ENCODE measurements around the gene CKM. TPM values are rescaled to one million over a fixed set of nuclear protein-coding genes. Genes with fewer than 3 reads are reported as not detected.

Gene CKM
- total RNA-seq, 1 experiment from 2014 or later, result not detected

DNA sequence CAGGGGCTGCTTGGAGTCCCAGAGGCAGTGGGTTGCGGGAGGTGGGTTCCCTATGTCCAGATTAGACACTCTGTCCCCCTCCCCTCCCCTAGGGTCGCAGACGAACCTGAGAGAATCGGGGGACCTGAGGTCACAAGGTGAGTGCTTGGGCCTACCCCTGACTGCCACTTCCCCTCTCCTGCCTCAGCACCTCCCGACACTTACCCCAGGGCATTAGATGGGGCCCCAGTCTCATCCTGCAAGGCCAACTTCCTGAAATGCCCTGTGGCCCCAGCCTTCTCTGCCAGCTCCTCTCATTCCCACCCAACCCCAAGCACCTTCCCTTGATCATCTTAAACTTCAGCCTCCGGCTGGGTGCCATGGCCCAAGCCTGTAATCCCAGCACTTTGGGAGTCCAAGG is 23.0 kb downstream of the CKM start:
- H3K9me3 Mint-ChIP-seq (ENCODE audit: unreplicated experiment), result no peaks in the 10 kb centered on the region
- TF ChIP-seq, protein P1, sequence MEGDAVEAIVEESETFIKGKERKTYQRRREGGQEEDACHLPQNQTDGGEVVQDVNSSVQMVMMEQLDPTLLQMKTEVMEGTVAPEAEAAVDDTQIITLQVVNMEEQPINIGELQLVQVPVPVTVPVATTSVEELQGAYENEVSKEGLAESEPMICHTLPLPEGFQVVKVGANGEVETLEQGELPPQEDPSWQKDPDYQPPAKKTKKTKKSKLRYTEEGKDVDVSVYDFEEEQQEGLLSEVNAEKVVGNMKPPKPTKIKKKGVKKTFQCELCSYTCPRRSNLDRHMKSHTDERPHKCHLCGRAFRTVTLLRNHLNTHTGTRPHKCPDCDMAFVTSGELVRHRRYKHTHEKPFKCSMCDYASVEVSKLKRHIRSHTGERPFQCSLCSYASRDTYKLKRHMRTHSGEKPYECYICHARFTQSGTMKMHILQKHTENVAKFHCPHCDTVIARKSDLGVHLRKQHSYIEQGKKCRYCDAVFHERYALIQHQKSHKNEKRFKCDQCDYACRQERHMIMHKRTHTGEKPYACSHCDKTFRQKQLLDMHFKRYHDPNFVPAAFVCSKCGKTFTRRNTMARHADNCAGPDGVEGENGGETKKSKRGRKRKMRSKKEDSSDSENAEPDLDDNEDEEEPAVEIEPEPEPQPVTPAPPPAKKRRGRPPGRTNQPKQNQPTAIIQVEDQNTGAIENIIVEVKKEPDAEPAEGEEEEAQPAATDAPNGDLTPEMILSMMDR (IDR thresholded peaks at IDR 0.05; ENCODE audit: insufficient read depth in 1 of 2, low read depth in 1 of 2, low read length in 1 of 2, severe bottlenecking in 1 of 2, unreplicated experiment in 1 of 2), result no peak

DNA sequence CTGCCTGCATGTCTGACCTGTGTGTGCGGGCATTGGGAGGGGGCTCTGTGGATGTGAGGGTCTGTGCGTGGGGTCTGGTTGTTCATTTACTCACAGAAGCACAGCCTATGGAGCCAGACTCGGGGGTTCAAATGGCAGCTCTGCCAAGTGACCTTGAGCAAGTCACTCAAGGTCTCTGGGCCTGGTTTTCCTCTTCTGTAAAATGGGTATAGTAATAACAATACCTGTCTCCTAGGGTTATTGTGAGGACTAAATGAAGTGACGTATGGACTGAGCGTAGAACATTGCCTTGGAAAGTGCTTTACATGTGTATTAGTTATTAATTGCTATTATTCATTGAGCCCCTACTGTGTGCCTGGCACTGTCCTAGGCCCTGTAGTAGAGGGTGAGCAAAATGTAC is 24.4 kb downstream of the CKM start:
- BruUV-seq (replicated peaks), result no TSS peak
- Mint-ChIP-seq H3K9me3 (ENCODE audit: unreplicated experiment) (no peaks in the 10 kb centered on the region), H3K4me1 (ENCODE audit: low read depth, unreplicated experiment) (peaks cover 9% of the 10 kb centered on the region), H3K36me3 (ENCODE audit: insufficient read depth, unreplicated experiment) (no peaks in the 10 kb centered on the region), H3K27ac (ENCODE audit: unreplicated experiment) (no peak overlapping the region), H3K4me3 (ENCODE audit: unreplicated experiment) (no peak overlapping the region), H3K27me3 (ENCODE audit: insufficient read depth, unreplicated experiment) (no peaks in the 10 kb centered on the region)
- H3K4me3 ChIP-seq (ENCODE audit: low read depth, low read length), result no peak overlapping the region
- H3K27me3 ChIP-seq (replicated peaks; ENCODE audit: control insufficient read depth, insufficient read depth, low read length), result no peaks in the 10 kb centered on the region
- ChIA-PET CTCF (no interaction called here), POLR2A (interaction anchor here (0.5 to 0.6 kb wide), 2 partner anchors 46 to 343 kb away, joined by 3 to 4 read pairs; partner anchors contain the start of gene CLPTM1)
- TF ChIP-seq, protein P1 (IDR thresholded peaks at IDR 0.05; ENCODE audit: insufficient read depth in 1 of 2, low read depth in 1 of 2, low read length in 1 of 2, severe bottlenecking in 1 of 2, unreplicated experiment in 1 of 2), result no peak
- H3K4me1 ChIP-seq, result peaks cover 8% of the 10 kb centered on the region; the same call in 1 of the 2 replicates
- 0 out of 2 replicates have a peak, but pooled peaks cover under 1% of the 10 kb centered on the region for H3K9me3 ChIP-seq
- DNase-seq, result no peak
- peaks cover 2% of the 10 kb centered on the region for H3K36me3 ChIP-seq (ENCODE audit: control insufficient read depth, insufficient read depth, low read length)
- intact Hi-C loops (cut with micrococcal nuclease; ENCODE audit: unreplicated experiment), result no loop called here

More for the DNA sequence above, 23.0 kb downstream of the CKM start:
- no peak for DNase-seq
- H3K27me3 Mint-ChIP-seq (ENCODE audit: insufficient read depth, unreplicated experiment), result no peaks in the 10 kb centered on the region
- POLR2A ChIA-PET, result no interaction called here
- no peaks in the 10 kb centered on the region for H3K27me3 ChIP-seq (replicated peaks; ENCODE audit: control insufficient read depth, insufficient read depth, low read length)
- CTCF ChIA-PET, result no interaction called here
- H3K36me3 ChIP-seq (ENCODE audit: control insufficient read depth, insufficient read depth, low read length), result peaks cover 2% of the 10 kb centered on the region
- H3K4me3 Mint-ChIP-seq (ENCODE audit: unreplicated experiment), result no peak overlapping the region
- peaks cover 10% of the 10 kb centered on the region for H3K36me3 Mint-ChIP-seq (ENCODE audit: insufficient read depth, unreplicated experiment)
- no TSS peak for BruUV-seq (replicated peaks)
- H3K4me1 ChIP-seq, result peaks cover 8% of the 10 kb centered on the region; the same call in 1 of the 2 replicates
- intact Hi-C loops (cut with micrococcal nuclease; ENCODE audit: unreplicated experiment), result no loop called here
- 0 out of 2 replicates have a peak, but pooled peaks cover 2% of the 10 kb centered on the region for H3K9me3 ChIP-seq
- no peak overlapping the region for H3K4me3 ChIP-seq (ENCODE audit: low read depth, low read length)
- H3K4me1 Mint-ChIP-seq (ENCODE audit: low read depth, unreplicated experiment), result peaks cover 9% of the 10 kb centered on the region
- no peak overlapping the region for H3K27ac Mint-ChIP-seq (ENCODE audit: unreplicated experiment)

DNA sequence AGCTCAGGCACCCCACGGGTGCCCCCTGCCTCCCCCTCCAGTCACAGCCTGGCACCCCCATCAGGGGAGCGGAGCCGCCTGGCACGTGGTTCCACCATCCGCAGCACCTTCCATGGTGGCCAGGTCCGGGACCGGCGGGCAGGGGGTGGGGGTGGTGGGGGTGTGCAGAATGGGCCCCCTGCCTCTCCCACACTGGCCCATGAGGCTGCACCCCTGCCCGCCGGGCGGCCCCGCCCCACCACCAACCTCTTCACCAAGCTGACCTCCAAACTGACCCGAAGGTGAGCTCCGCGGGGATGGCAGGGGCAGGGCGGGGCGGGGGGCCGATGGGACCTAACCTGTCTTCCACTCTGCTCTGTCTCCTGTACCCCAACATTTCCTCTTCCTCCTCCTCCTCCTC is 25.0 kb downstream of the CKM start:
- Histone ChIP-seq H3K36me3 (ENCODE audit: control insufficient read depth, insufficient read depth, low read length) (peaks cover 2% of the 10 kb centered on the region), H3K4me3 (ENCODE audit: low read depth, low read length) (no peak overlapping the region), H3K27me3 (replicated peaks; ENCODE audit: control insufficient read depth, insufficient read depth, low read length) (no peaks in the 10 kb centered on the region), H3K9me3 (no peaks in the 10 kb centered on the region), H3K4me1 (peaks cover 8% of the 10 kb centered on the region; the same call in 1 of the 2 replicates)
- intact Hi-C loops (cut with micrococcal nuclease; ENCODE audit: unreplicated experiment), result no loop called here
- TF ChIP-seq, protein P1 (IDR thresholded peaks at IDR 0.05; ENCODE audit: insufficient read depth in 1 of 2, low read depth in 1 of 2, low read length in 1 of 2, severe bottlenecking in 1 of 2, unreplicated experiment in 1 of 2), result no peak
- no peaks in the 10 kb centered on the region for H3K36me3 Mint-ChIP-seq (ENCODE audit: insufficient read depth, unreplicated experiment)
- H3K27ac Mint-ChIP-seq (ENCODE audit: unreplicated experiment), result no peak overlapping the region
- DNase-seq, result no peak
- no peaks in the 10 kb centered on the region for H3K9me3 Mint-ChIP-seq (ENCODE audit: unreplicated experiment)
- ChIA-PET POLR2A (interaction anchor here (0.5 kb wide), 1 partner anchor 343 kb away, joined by 3 read pairs; the partner anchor contains the start of gene CLPTM1), CTCF (no interaction called here)
- H3K4me3 Mint-ChIP-seq (ENCODE audit: unreplicated experiment), result no peak overlapping the region
- no peaks in the 10 kb centered on the region for H3K27me3 Mint-ChIP-seq (ENCODE audit: insufficient read depth, unreplicated experiment)
- H3K4me1 Mint-ChIP-seq (ENCODE audit: low read depth, unreplicated experiment), result peaks cover 9% of the 10 kb centered on the region
- no TSS peak for BruUV-seq (replicated peaks)
